Activated CD4-positive, alpha-beta T cell treated with anti-CD3 and anti-CD28 coated beads, Interleukin-2, amount 10 ng/mL, durations not matched to agents 24 days and 14 days (primary cell): ENCODE data around the gene TRIM65. TPM values are rescaled to one million over a fixed set of nuclear protein-coding genes. Genes with fewer than 3 reads are reported as not detected.
A peak's percentile ranks its signal among the peaks of the same experiment; 100 is the strongest.

Experiments
- DNase-seq: peaks from one replicate; pipeline ENCODE4 v3.0.0; 2022
- H3K27ac Mint-ChIP-seq: one replicate; pipeline ENCODE4 v1.8.0; 2022; ENCODE audit warnings: mild to moderate bottlenecking, mixed read lengths
- H3K27me3 Mint-ChIP-seq: one replicate; pipeline ENCODE4 v1.8.0; 2022; ENCODE audit warnings: mixed read lengths
- H3K36me3 Mint-ChIP-seq: one replicate; pipeline ENCODE4 v1.8.0; 2022; ENCODE audit warnings: low read depth, mild to moderate bottlenecking, mixed read lengths
- H3K4me1 Mint-ChIP-seq: one replicate; pipeline ENCODE4 v1.8.0; 2021; ENCODE audit warnings: mixed read lengths
- H3K4me3 Mint-ChIP-seq: one replicate; pipeline ENCODE4 v1.8.0; 2022; ENCODE audit warnings: mild to moderate bottlenecking, moderate library complexity, mixed read lengths
- H3K9me3 Mint-ChIP-seq: one replicate; pipeline ENCODE4 v1.8.0; 2021; ENCODE audit warnings: mixed read lengths
- intact Hi-C: fragments of 100-400 bp; cut with micrococcal nuclease; formaldehyde crosslinking; loops from one replicate; pipeline ENCODE4 v1.15.1; 2023
- total RNA-seq: library from RNA; stranded (reverse); gene quantifications from 2 replicates; pipeline ENCODE4 v1.2.3, GENCODE V29; 2022

The TRIM65 gene
- total RNA-seq: 47.6 and 48.1 TPM in 2 replicates

GRCh38 chr17:75896415-75897159 is at the start of gene TRIM65:
Gene TRIM65 (minus strand): TSS chr17:75896951. CDS start chr17:75896937, 14 bp downstream.
- Mint-ChIP-seq H3K27ac (peak within 1 kb of the TSS; percentile 89), H3K27me3 (no peaks in the 10 kb centered on the region), H3K9me3 (no peaks in the 10 kb centered on the region), H3K4me1 (peaks cover 22% of the 10 kb centered on the region), H3K4me3 (peak within 1 kb of the TSS; percentile 94), H3K36me3 (peaks cover 31% of the 10 kb centered on the region)
- DNase-seq: peak; percentile 94
- intact Hi-C loops: loop anchor here (1.0 to 5.0 kb wide), 3 partner anchors 9 to 119 kb away; a partner anchor contains a TSS

- H3K36me3 Mint-ChIP-seq: peaks cover 18% of the 10 kb centered on the region
- intact Hi-C loops: no loop called here
- H3K27ac Mint-ChIP-seq: no peak overlapping the region
- H3K4me3 Mint-ChIP-seq: no peak overlapping the region
- H3K4me1 Mint-ChIP-seq: peaks cover 10% of the 10 kb centered on the region
- H3K9me3 Mint-ChIP-seq: no peaks in the 10 kb centered on the region
- DNase-seq: no peak
- no peaks in the 10 kb centered on the region for H3K27me3 Mint-ChIP-seq
Observed at GRCh38 chr17:75945211-75945610, 48.5 kb upstream of the TRIM65 start.

- no peak for DNase-seq
- intact Hi-C loops: no loop called here
- H3K9me3 Mint-ChIP-seq: no peaks in the 10 kb centered on the region
- H3K36me3 Mint-ChIP-seq: peaks cover 9% of the 10 kb centered on the region
- no peak overlapping the region for H3K4me3 Mint-ChIP-seq
- peaks cover 12% of the 10 kb centered on the region for H3K4me1 Mint-ChIP-seq
- H3K27ac Mint-ChIP-seq: no peak overlapping the region
- H3K27me3 Mint-ChIP-seq: no peaks in the 10 kb centered on the region
Observed at GRCh38 chr17:75943491-75943890, 46.7 kb upstream of the TRIM65 start.

- Mint-ChIP-seq H3K9me3 (no peaks in the 10 kb centered on the region), H3K27ac (no peak overlapping the region), H3K36me3 (peaks cover 6% of the 10 kb centered on the region), H3K4me1 (peaks cover 12% of the 10 kb centered on the region), H3K27me3 (no peaks in the 10 kb centered on the region), H3K4me3 (no peak overlapping the region)
- intact Hi-C loops: no loop called here
- DNase-seq: no peak
Observed at GRCh38 chr17:75942473-75942872, 45.7 kb upstream of the TRIM65 start.

GRCh38 chr17:75941442-75941819 is 44.7 kb upstream of the TRIM65 start:
- H3K27me3 Mint-ChIP-seq: no peaks in the 10 kb centered on the region
- no peaks in the 10 kb centered on the region for H3K9me3 Mint-ChIP-seq
- no peak for DNase-seq
- H3K4me1 Mint-ChIP-seq: peaks cover 12% of the 10 kb centered on the region
- peak overlapping the region; percentile 77 for H3K27ac Mint-ChIP-seq
- peaks cover 4% of the 10 kb centered on the region for H3K36me3 Mint-ChIP-seq
- intact Hi-C loops: loop anchor here (1.0 to 2.0 kb wide), 2 partner anchors 37 to 38 kb away; partner anchors contain the start of genes ACOX1, MRPL38 and TEN1
- H3K4me3 Mint-ChIP-seq: peak overlapping the region; percentile 92

GRCh38 chr17:75940727-75941441 is 44.1 kb upstream of the TRIM65 start, which contains the start of gene FBF1:
Gene FBF1 (minus strand): TSS chr17:75941042. CDS start chr17:75938149, 2,893 bp downstream.
- Mint-ChIP-seq H3K4me1 (peaks cover 12% of the 10 kb centered on the region), H3K9me3 (no peaks in the 10 kb centered on the region), H3K4me3 (peak within 1 kb of the TSS; percentile 92), H3K36me3 (peaks cover 3% of the 10 kb centered on the region), H3K27me3 (no peaks in the 10 kb centered on the region), H3K27ac (peak within 1 kb of the TSS; percentile 77)
- DNase-seq: peak; percentile 97
- intact Hi-C loops: loop anchor here (1.0 to 2.0 kb wide), 2 partner anchors 36 to 38 kb away; partner anchors contain the start of genes ACOX1, MRPL38 and TEN1

GRCh38 chr17:75937652-75938051 is 40.9 kb upstream of the TRIM65 start:
- intact Hi-C loops: no loop called here
- no peaks in the 10 kb centered on the region for H3K36me3 Mint-ChIP-seq
- DNase-seq: no peak
- no peaks in the 10 kb centered on the region for H3K27me3 Mint-ChIP-seq
- H3K4me3 Mint-ChIP-seq: no peak overlapping the region
- H3K4me1 Mint-ChIP-seq: peaks cover 12% of the 10 kb centered on the region
- no peak overlapping the region for H3K27ac Mint-ChIP-seq
- H3K9me3 Mint-ChIP-seq: no peaks in the 10 kb centered on the region

- H3K27me3 Mint-ChIP-seq: no peaks in the 10 kb centered on the region
- intact Hi-C loops: no loop called here
- no peak for DNase-seq
- no peak overlapping the region for H3K27ac Mint-ChIP-seq
- H3K4me3 Mint-ChIP-seq: no peak overlapping the region
- H3K9me3 Mint-ChIP-seq: no peaks in the 10 kb centered on the region
- no peaks in the 10 kb centered on the region for H3K4me1 Mint-ChIP-seq
- peaks cover 2% of the 10 kb centered on the region for H3K36me3 Mint-ChIP-seq
Observed at GRCh38 chr17:75933808-75934207, 37.1 kb upstream of the TRIM65 start.

GRCh38 chr17:75932852-75933251 is 36.1 kb upstream of the TRIM65 start:
- Mint-ChIP-seq H3K27me3 (no peaks in the 10 kb centered on the region), H3K27ac (no peak overlapping the region), H3K9me3 (no peaks in the 10 kb centered on the region), H3K4me1 (no peaks in the 10 kb centered on the region), H3K4me3 (no peak overlapping the region), H3K36me3 (peaks cover 3% of the 10 kb centered on the region)
- no peak for DNase-seq
- intact Hi-C loops: no loop called here

- intact Hi-C loops: no loop called here
- no peak overlapping the region for H3K4me3 Mint-ChIP-seq
- peaks cover 3% of the 10 kb centered on the region for H3K36me3 Mint-ChIP-seq
- H3K4me1 Mint-ChIP-seq: no peaks in the 10 kb centered on the region
- no peak overlapping the region for H3K27ac Mint-ChIP-seq
- no peaks in the 10 kb centered on the region for H3K27me3 Mint-ChIP-seq
- no peaks in the 10 kb centered on the region for H3K9me3 Mint-ChIP-seq
- no peak for DNase-seq
Observed at GRCh38 chr17:75931062-75931461, 34.3 kb upstream of the TRIM65 start.

- Mint-ChIP-seq H3K27me3 (no peaks in the 10 kb centered on the region), H3K36me3 (peaks cover 5% of the 10 kb centered on the region), H3K4me1 (no peaks in the 10 kb centered on the region), H3K9me3 (no peaks in the 10 kb centered on the region), H3K27ac (no peak overlapping the region), H3K4me3 (no peak overlapping the region)
- DNase-seq: no peak
- intact Hi-C loops: no loop called here
Observed at GRCh38 chr17:75927286-75927922, 30.7 kb upstream of the TRIM65 start.

- no peaks in the 10 kb centered on the region for H3K27me3 Mint-ChIP-seq
Observed at GRCh38 chr17:75926456-75926855, 29.7 kb upstream of the TRIM65 start.

GRCh38 chr17:75925912-75926311 is 29.2 kb upstream of the TRIM65 start:
- intact Hi-C loops: no loop called here
- no peaks in the 10 kb centered on the region for H3K9me3 Mint-ChIP-seq

More at GRCh38 chr17:75926456-75926855, 29.7 kb upstream of the TRIM65 start:
- DNase-seq: no peak
- intact Hi-C loops: no loop called here
- Mint-ChIP-seq H3K4me1 (no peaks in the 10 kb centered on the region), H3K27ac (no peak overlapping the region), H3K4me3 (no peak overlapping the region), H3K9me3 (no peaks in the 10 kb centered on the region), H3K36me3 (peaks cover 5% of the 10 kb centered on the region)

GRCh38 chr17:75925103-75925502 is 28.4 kb upstream of the TRIM65 start:
- Mint-ChIP-seq H3K4me3 (no peak overlapping the region), H3K27ac (no peak overlapping the region), H3K9me3 (no peaks in the 10 kb centered on the region), H3K36me3 (peaks cover 5% of the 10 kb centered on the region), H3K4me1 (no peaks in the 10 kb centered on the region), H3K27me3 (no peaks in the 10 kb centered on the region)
- intact Hi-C loops: no loop called here
- no peak for DNase-seq

More at GRCh38 chr17:75925912-75926311, 29.2 kb upstream of the TRIM65 start:
- Mint-ChIP-seq H3K27me3 (no peaks in the 10 kb centered on the region), H3K36me3 (peaks cover 5% of the 10 kb centered on the region), H3K27ac (no peak overlapping the region), H3K4me3 (no peak overlapping the region), H3K4me1 (no peaks in the 10 kb centered on the region)
- DNase-seq: no peak
